ENCODE results near the gene DGKG. TPM values are rescaled to one million over a fixed set of nuclear protein-coding genes. Genes with fewer than 3 reads are reported as not detected.

Gene DGKG
- total and polyA plus RNA-seq, 10 of the 15 experiments (the other 5 are each of a cell fraction or from before 2014, with no cell fraction given), result 0.39 to 6.2 (median 4.7) TPM

DNA sequence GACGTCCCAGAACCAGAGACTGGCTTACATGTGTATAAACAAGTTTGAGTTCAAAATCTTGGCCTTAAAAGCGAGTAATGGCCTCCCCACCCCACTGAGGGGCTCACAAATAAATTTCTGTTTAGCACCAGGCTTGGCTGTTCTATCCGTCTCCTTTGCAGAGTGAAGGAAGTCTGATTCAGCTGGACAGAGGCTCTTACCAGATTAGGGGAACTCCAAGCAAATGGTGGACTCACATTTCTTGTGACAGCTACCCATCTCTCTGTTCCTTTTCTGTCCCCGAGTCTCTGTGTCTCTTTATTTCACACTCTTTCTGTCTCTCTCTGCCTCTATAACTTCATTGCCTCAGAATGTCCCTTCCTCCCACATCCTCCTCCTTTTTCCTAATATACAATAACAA is 62.7 kb downstream of the DGKG start:
- Histone ChIP-seq H3K9ac (ENCODE audit: control insufficient read depth, insufficient read depth, low read length) (no peak overlapping the region), H3K4me2 (ENCODE audit: control insufficient read depth, insufficient read depth) (no peak overlapping the region), H3K9me3 (replicated peaks; ENCODE audit: control insufficient read depth, insufficient read depth, low read length) (no peaks in the 10 kb centered on the region), H3K36me3 (ENCODE audit: control insufficient read depth in 2 of 2, insufficient read depth in 2 of 2, low read length in 1 of 2) (no peaks in the 10 kb centered on the region), H3K4me3 (no peak overlapping the region), H3K27ac (ENCODE audit: control insufficient read depth, insufficient read depth) (no peak overlapping the region), H4K20me1 (ENCODE audit: control insufficient read depth, insufficient read depth) (no peaks in the 10 kb centered on the region), H3K4me1 (ENCODE audit: control insufficient read depth, insufficient read depth, low read length) (no peaks in the 10 kb centered on the region), H2AFZ (ENCODE audit: control insufficient read depth, low read depth, low read length) (no peak overlapping the region), H3K79me2 (ENCODE audit: control insufficient read depth, insufficient read depth, low read length) (no peaks in the 10 kb centered on the region), H3K27me3 (replicated peaks in 1 of 2; ENCODE audit: control insufficient read depth in 2 of 2, insufficient read depth in 2 of 2, low read length in 1 of 2) (peaks cover 2 to 10% of the 10 kb centered on the region in 2 experiments; a peak in 2 of 4 replicates)
- WGBS (ENCODE audit: insufficient coverage, insufficient replicate concordance, low lambda C conversion rate, missing lambda C conversion rate), result 4% methylated on average over 4 of the region's 4 CpGs
- SMC1A ChIA-PET (ENCODE audit: uncharacterized antibody, unreplicated experiment), result no interaction called here
- ATAC-seq, result 0 out of 3 replicates have a peak, but pooled peaks have one; percentile 35
- RAD21 ChIA-PET (ENCODE audit: unreplicated experiment), result no interaction called here
- no peak for FAIRE-seq
- BruUV-seq (replicated peaks), result no TSS peak
- POLR2A ChIA-PET, result no interaction called here
- CTCF ChIA-PET, result no interaction called here
- TF ChIP-seq REST (IDR thresholded peaks at IDR 0.05; ENCODE audit: low read depth, low read length) (peak; percentile 43; the same call in 1 of the 2 replicates), CEBPB (IDR thresholded peaks at IDR 0.05; ENCODE audit: borderline replicate concordance in 1 of 2, low read depth in 2 of 2, low read length in 2 of 2) (no peak)
- intact Hi-C loops (cut with micrococcal nuclease; ENCODE audit: unreplicated experiment), result no loop called here
- DNase-seq (ENCODE audit: low read depth, low spot score), result no peak
- in situ Hi-C loops (cut with MboI), result no loop called here

DNA sequence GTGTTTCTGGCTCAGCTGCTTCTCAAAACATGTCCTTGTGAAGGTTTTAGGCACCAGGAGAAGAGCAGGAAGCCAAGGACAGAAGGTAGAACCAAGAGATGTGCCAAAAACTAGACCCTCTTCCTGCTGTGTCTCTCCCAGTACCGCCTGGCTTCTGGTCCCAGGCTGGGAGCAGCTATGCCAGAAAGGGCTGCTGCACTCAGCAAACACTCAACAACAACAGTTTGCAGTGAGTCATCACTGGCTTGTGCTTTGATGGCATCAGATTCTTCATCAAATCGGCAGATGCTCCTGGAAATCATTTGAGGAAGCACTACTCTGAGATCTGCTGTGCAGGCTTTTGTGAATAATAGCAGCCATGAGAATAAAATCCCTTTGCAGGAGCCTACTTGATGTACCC is 63.2 kb downstream of the DGKG start:
- FAIRE-seq, result no peak
- no peaks in the 10 kb centered on the region for H3K36me3 ChIP-seq (ENCODE audit: control insufficient read depth in 2 of 2, insufficient read depth in 2 of 2, low read length in 1 of 2)
- ChIA-PET CTCF (no interaction called here), RAD21 (ENCODE audit: unreplicated experiment) (no interaction called here), POLR2A (no interaction called here), SMC1A (ENCODE audit: uncharacterized antibody, unreplicated experiment) (no interaction called here)
- no peak overlapping the region for H3K4me2 ChIP-seq (ENCODE audit: control insufficient read depth, insufficient read depth)
- in situ Hi-C loops (cut with MboI) (no loop called here), intact Hi-C loops (cut with micrococcal nuclease; ENCODE audit: unreplicated experiment) (no loop called here)
- no peak overlapping the region for H2AFZ ChIP-seq (ENCODE audit: control insufficient read depth, low read depth, low read length)
- ATAC-seq, result no peak
- no peaks in the 10 kb centered on the region for H4K20me1 ChIP-seq (ENCODE audit: control insufficient read depth, insufficient read depth)
- peaks cover 2 to 8% of the 10 kb centered on the region in 2 experiments; a peak in 2 of 4 replicates for H3K27me3 ChIP-seq (replicated peaks in 1 of 2; ENCODE audit: control insufficient read depth in 2 of 2, insufficient read depth in 2 of 2, low read length in 1 of 2)
- no peak for DNase-seq (ENCODE audit: low read depth, low spot score)
- WGBS (ENCODE audit: insufficient coverage, insufficient replicate concordance, low lambda C conversion rate, missing lambda C conversion rate), result 22% methylated on average over 2 of the region's 2 CpGs
- no peaks in the 10 kb centered on the region for H3K4me1 ChIP-seq (ENCODE audit: control insufficient read depth, insufficient read depth, low read length)
- no peak overlapping the region for H3K27ac ChIP-seq (ENCODE audit: control insufficient read depth, insufficient read depth)
- no peak overlapping the region for H3K9ac ChIP-seq (ENCODE audit: control insufficient read depth, insufficient read depth, low read length)
- no peaks in the 10 kb centered on the region for H3K9me3 ChIP-seq (replicated peaks; ENCODE audit: control insufficient read depth, insufficient read depth, low read length)
- TF ChIP-seq KLF5 (IDR thresholded peaks at IDR 0.05; ENCODE audit: partially characterized antibody) (no peak), SMARCA5 (IDR thresholded peaks at IDR 0.05) (no peak), NR2C1 (IDR thresholded peaks at IDR 0.05) (no peak)
- no peaks in the 10 kb centered on the region for H3K79me2 ChIP-seq (ENCODE audit: control insufficient read depth, insufficient read depth, low read length)
- H3K4me3 ChIP-seq, result no peak overlapping the region
- BruUV-seq (replicated peaks), result no TSS peak
